OCI-LY7 (cell line): ENCODE results near the gene PAK4. TPM values are rescaled to one million over a fixed set of nuclear protein-coding genes. Genes with fewer than 3 reads are reported as not detected.
"Not testable (repeated sequence)": the region's sequence is repeated elsewhere in the genome, so short reads cannot be mapped to it uniquely, and the experiment has no call there.

Experiments
- BruUV-seq: library from RNA; stranded (reverse); fragments of 400-500 nt; replicated peaks from 2 replicates; lab custom pipeline; 2021; lab: Mats Ljungman, UMichigan
- CTCF ChIA-PET: fragments of 300-600 bp; sonication (Branson Sonifier 250); formaldehyde crosslinking; loops from one replicate; lab custom pipeline; 2022; ENCODE audit warnings: antibody characterized with exemption; ENCODE audit not compliant: unreplicated experiment; lab: Charles Lee
- POLR2A ChIA-PET: fragments of 300-600 bp; sonication (Branson Sonifier 250); formaldehyde crosslinking; loops from one replicate; lab custom pipeline; 2022; ENCODE audit warnings: antibody characterized with exemption; lab: Charles Lee
- DNase-seq: peaks from one replicate; pipeline ENCODE4 v3.0.0-alpha.2; 2015; ENCODE audit warnings: low spot score
- H2AFZ ChIP-seq: fragments of 200-600 bp; sonication (generic), shearing (Covaris generic); 2 replicates; pipeline ENCODE4 v1.6.1; 2014; ENCODE audit warnings: mild to moderate bottlenecking, antibody characterized with exemption, low read length, moderate library complexity
- H3K27ac ChIP-seq: fragments of 200-600 bp; sonication (generic); 2 replicates; pipeline ENCODE4 v1.5.1; 2014; ENCODE audit warnings: mixed run types, low read depth, mild to moderate bottlenecking, moderate library complexity, low read length, inconsistent platforms; ENCODE audit not compliant: poor library complexity, severe bottlenecking
- H3K36me3 ChIP-seq: fragments of 200-600 bp; sonication (generic); 2 replicates; pipeline ENCODE4 v1.6.1; 2014; ENCODE audit warnings: mild to moderate bottlenecking, antibody characterized with exemption, low read length, moderate library complexity, mixed read lengths; ENCODE audit not compliant: insufficient read depth
- H3K4me1 ChIP-seq: fragments of 200-600 bp; sonication (generic); 2 replicates; pipeline ENCODE4 v1.5.1; 2014; ENCODE audit warnings: mild to moderate bottlenecking, low read length; ENCODE audit not compliant: insufficient read depth, poor library complexity, severe bottlenecking
- H3K4me2 ChIP-seq: fragments of 200-600 bp; sonication (generic); 2 replicates; pipeline ENCODE4 v1.6.1; 2014; ENCODE audit warnings: mild to moderate bottlenecking, low read length
- H3K4me3 ChIP-seq: fragments of 200-600 bp; sonication (generic); 2 replicates; pipeline ENCODE4 v1.5.1; 2014; ENCODE audit warnings: mild to moderate bottlenecking, low read depth, low read length; ENCODE audit not compliant: poor library complexity, severe bottlenecking
- H3K79me2 ChIP-seq: fragments of 200-600 bp; sonication (generic); 2 replicates; pipeline ENCODE4 v1.6.1; 2016; ENCODE audit warnings: low read depth, mild to moderate bottlenecking, low read length, moderate library complexity, mixed read lengths; ENCODE audit not compliant: insufficient read depth
- H3K9me2 ChIP-seq: fragments of 200-600 bp; sonication (generic); 2 replicates; pipeline ENCODE4 v1.6.1; 2016; ENCODE audit warnings: mild to moderate bottlenecking, low read length, mixed read lengths; ENCODE audit not compliant: insufficient read depth
- H3K9me3 ChIP-seq: fragments of 200-600 bp; sonication (generic); 2 replicates; pipeline ENCODE4 v1.6.1; 2014; ENCODE audit warnings: mild to moderate bottlenecking, mixed run types, low read length, mixed read lengths
- H4K20me1 ChIP-seq: fragments of 200-600 bp; sonication (generic); 2 replicates; pipeline ENCODE4 v1.6.1; 2014; ENCODE audit warnings: mild to moderate bottlenecking, antibody characterized with exemption, low read length, moderate library complexity, mixed read lengths; ENCODE audit not compliant: insufficient read depth
- CTCF ChIP-seq: fragments of 200-600 bp; sonication (generic); conservative IDR thresholded peaks from 2 replicates; pipeline ENCODE4 v1.5.1; 2014; ENCODE audit warnings: mild to moderate bottlenecking, antibody characterized with exemption, low read length, moderate library complexity, mixed read lengths
- EZH2phosphoT487 ChIP-seq: fragments of 200-600 bp; sonication (generic); IDR thresholded peaks from 2 replicates; pipeline ENCODE4 v1.6.1; 2018; ENCODE audit warnings: low read depth, borderline replicate concordance, mild to moderate bottlenecking, mixed run types, antibody characterized with exemption, low read length, moderate library complexity, mixed read lengths
- intact Hi-C: fragments of 100-400 bp; cut with micrococcal nuclease; formaldehyde crosslinking; loops from one replicate; pipeline ENCODE4 v1.10.0; 2022; ENCODE audit not compliant: unreplicated experiment
- total RNA-seq, 2 experiments: library from RNA; depleted of rRNA in 1 of 2; stranded (reverse); fragments of >200 nt in 1 of 2; shearing (Covaris generic) in 1 of 2; gene quantifications; 2 replicates each; pipeline ENCODE4 v1.2.3, GENCODE V29; 2014 to 2022

The PAK4 gene
- total RNA-seq, 2 experiments from 2014 or later = 7.8 to 26.7 TPM

DNA sequence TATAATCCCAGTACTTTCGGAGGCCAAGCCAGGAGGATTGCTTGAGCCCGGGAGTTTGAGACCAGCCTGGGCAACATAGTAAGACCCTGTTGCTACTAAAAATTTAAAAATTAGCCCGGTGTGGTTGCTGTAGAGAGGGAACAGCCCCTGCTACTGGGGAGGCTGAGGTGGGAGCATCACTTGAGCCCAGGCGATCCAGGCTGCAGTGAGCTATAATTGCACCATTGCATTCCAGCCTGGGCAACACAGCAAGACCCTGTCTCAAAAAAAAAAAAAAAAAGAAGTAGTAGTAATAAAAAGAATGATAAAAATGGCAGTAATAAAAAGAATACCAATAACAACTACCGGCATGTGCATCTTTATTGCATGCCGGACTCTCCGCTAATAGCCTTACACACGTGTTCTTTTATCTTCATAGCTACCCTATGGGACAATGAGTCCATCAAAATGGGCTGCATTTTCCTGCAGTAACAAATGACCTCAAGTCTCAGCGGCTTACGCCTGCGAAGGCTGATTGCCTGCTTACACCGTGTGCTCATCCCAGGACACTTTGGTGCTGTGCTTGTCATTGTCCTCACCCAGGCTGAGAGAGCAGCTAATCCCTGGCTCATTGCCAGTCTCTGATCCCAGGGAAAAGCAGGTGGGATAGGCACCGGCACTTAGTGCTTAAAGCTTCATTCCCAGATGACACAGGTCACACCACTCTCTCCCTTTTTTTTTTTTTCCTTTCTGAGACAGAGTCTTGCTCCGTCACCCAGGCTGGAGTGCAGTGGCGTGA lies 92.8 kb downstream of the PAK4 start:
- Histone ChIP-seq H3K4me2 (no peak overlapping the region), H3K9me2 (no peaks in the 10 kb centered on the region), H3K79me2 (no peaks in the 10 kb centered on the region), H3K36me3 (no peaks in the 10 kb centered on the region), H3K27ac (no peak overlapping the region), H3K4me1 (no peaks in the 10 kb centered on the region), H2AFZ (no peak overlapping the region), H4K20me1 (no peaks in the 10 kb centered on the region), H3K4me3 (no peak overlapping the region), H3K9me3 (no peaks in the 10 kb centered on the region)
- intact Hi-C loops = no loop called here
- TF ChIP-seq CTCF (no peak), EZH2phosphoT487 (no peak)
- CTCF ChIA-PET = no interaction called here
- no TSS peak for BruUV-seq
- no peak for DNase-seq
- POLR2A ChIA-PET = no interaction called here

GRCh38 chr19:39219108-39219507 lies 93.5 kb downstream of the PAK4 start:
- H2AFZ ChIP-seq, H3K4me3 ChIP-seq, H3K36me3 ChIP-seq, H4K20me1 ChIP-seq, H3K79me2 ChIP-seq, H3K9me2 ChIP-seq, DNase-seq, BruUV-seq, H3K4me2 ChIP-seq, H3K4me1 ChIP-seq, H3K27ac ChIP-seq, H3K9me3 ChIP-seq, POLR2A ChIA-PET, intact Hi-C loops, CTCF ChIA-PET: not testable (repeated sequence)
- 0 out of 2 replicates have a peak, but pooled peaks have one; percentile 13 for TF ChIP-seq CTCF

- H3K4me3 ChIP-seq = no peak overlapping the region
- ChIA-PET CTCF (no interaction called here), POLR2A (interaction anchor here (0.8 kb wide), 1 partner anchor 141 kb away, joined by 3 read pairs; no protein-coding TSS in a partner anchor)
- intact Hi-C loops = no loop called here
- no peak overlapping the region for H3K27ac ChIP-seq
- H3K4me2 ChIP-seq = no peak overlapping the region
- TF ChIP-seq EZH2phosphoT487 (no peak), CTCF (no peak)
- H2AFZ ChIP-seq = no peak overlapping the region
- H3K9me2 ChIP-seq = no peaks in the 10 kb centered on the region
- no peak for DNase-seq
- H3K9me3 ChIP-seq = no peaks in the 10 kb centered on the region
- no peaks in the 10 kb centered on the region for H3K36me3 ChIP-seq
- H4K20me1 ChIP-seq = no peaks in the 10 kb centered on the region
- BruUV-seq = no TSS peak
- no peaks in the 10 kb centered on the region for H3K79me2 ChIP-seq
- no peaks in the 10 kb centered on the region for H3K4me1 ChIP-seq
These were observed 98.2 kb downstream of the PAK4 start for GRCh38 chr19:39223703-39224279.
